SK-N-SH (cell line): ENCODE data around the gene CLEC2D.

ENCODE experiments used
- EP300 ChIP-seq, 2 experiments: IDR thresholded peaks; 2 replicates each; pipeline versions ENCODE4 v1.4.0 to v1.6.1; 2012; ENCODE audit warnings: borderline replicate concordance in 1 of 2, low read depth in 1 of 2, low read length in 1 of 2
- JUND ChIP-seq: IDR thresholded peaks from 2 replicates; pipeline ENCODE4 v1.4.0; 2012
- MXI1 ChIP-seq: IDR thresholded peaks from 2 replicates; pipeline ENCODE4 v1.6.1; 2012; ENCODE audit warnings: mild to moderate bottlenecking, low read depth, low read length, improper control_type of control experiment
- SMC3 ChIP-seq: IDR thresholded peaks from 2 replicates; pipeline ENCODE4 v1.6.1; 2012; ENCODE audit warnings: low read depth, low read length, improper control_type of control experiment
- TF ChIP-seq, protein P1 (sequence below): fragments of 200-600 bp; sonication (generic); IDR thresholded peaks from 2 replicates; pipeline ENCODE4 v1.6.1; 2017; ENCODE audit warnings: antibody characterized with exemption, mild to moderate bottlenecking, moderate library complexity

- TF ChIP-seq, protein P1, sequence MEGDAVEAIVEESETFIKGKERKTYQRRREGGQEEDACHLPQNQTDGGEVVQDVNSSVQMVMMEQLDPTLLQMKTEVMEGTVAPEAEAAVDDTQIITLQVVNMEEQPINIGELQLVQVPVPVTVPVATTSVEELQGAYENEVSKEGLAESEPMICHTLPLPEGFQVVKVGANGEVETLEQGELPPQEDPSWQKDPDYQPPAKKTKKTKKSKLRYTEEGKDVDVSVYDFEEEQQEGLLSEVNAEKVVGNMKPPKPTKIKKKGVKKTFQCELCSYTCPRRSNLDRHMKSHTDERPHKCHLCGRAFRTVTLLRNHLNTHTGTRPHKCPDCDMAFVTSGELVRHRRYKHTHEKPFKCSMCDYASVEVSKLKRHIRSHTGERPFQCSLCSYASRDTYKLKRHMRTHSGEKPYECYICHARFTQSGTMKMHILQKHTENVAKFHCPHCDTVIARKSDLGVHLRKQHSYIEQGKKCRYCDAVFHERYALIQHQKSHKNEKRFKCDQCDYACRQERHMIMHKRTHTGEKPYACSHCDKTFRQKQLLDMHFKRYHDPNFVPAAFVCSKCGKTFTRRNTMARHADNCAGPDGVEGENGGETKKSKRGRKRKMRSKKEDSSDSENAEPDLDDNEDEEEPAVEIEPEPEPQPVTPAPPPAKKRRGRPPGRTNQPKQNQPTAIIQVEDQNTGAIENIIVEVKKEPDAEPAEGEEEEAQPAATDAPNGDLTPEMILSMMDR = no peak
- TF ChIP-seq SMC3 (no peak), JUND (no peak), MXI1 (no peak), EP300 (IDR thresholded peaks at IDR 0.05; ENCODE audit: borderline replicate concordance in 1 of 2, low read depth in 1 of 2, low read length in 1 of 2) (no peak)
Measured at GRCh38 chr12:9730011-9730410, 60.5 kb downstream of the CLEC2D start.
